ENCODE results near the gene MISP. TPM values are rescaled to one million over a fixed set of nuclear protein-coding genes. Genes with fewer than 3 reads are reported as not detected.
"Not testable (repeated sequence)": the region's sequence is repeated elsewhere in the genome, so short reads cannot be mapped to it uniquely, and the experiment has no call there.

The MISP gene
- total RNA-seq, 5 donors from 2014 or later (not counting 1 experiment from before 2014, with no cell fraction given), result 0.10 to 0.16 (median 0.15) TPM; not detected in 2

DNA sequence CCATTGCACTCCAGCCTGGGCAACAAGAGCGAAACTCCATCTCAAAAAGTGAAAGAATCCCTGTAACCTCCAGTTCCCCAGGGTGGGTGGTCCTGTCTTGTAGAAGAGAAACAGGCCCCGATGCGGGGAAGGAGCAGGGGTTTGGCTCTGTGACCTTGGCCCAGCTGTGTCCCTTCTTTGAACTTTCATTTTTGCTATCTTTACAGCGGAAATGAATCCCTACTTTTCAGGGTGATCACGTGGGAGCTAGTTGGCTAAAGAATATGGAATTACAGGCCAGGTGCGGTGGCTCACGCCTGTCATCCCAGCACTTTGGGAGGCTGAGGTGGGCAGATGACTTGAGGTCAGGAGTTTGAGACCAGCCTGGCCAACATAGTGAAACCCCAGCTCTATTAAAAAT is 5.8 kb upstream of the MISP start:
- H3K4me1 ChIP-seq (ENCODE audit: control insufficient read depth in 1 of 2, extremely low read depth in 1 of 2, insufficient read depth in 2 of 2, low read length in 2 of 2); DNase-seq; CTCF ChIA-PET; H3K4me1 Mint-ChIP-seq; H3K4me3 ChIP-seq (ENCODE audit: control insufficient read depth in 1 of 2, extremely low read depth in 1 of 2, low read length in 1 of 2); H3K27me3 Mint-ChIP-seq; H3K9me3 ChIP-seq; H3K4me3 Mint-ChIP-seq; H3K9me3 Mint-ChIP-seq; H3K27ac ChIP-seq (ENCODE audit: low read length); POLR2A ChIA-PET; ATAC-seq (replicated peaks in 1 of 4); H3K36me3 ChIP-seq (ENCODE audit: control insufficient read depth in 2 of 2, extremely low read depth in 1 of 2, insufficient read depth in 1 of 2, low read length in 1 of 2); H3K27ac Mint-ChIP-seq; H3K36me3 Mint-ChIP-seq: not testable (repeated sequence)
- H3K27me3 ChIP-seq (replicated peaks in 1 of 2; ENCODE audit: control insufficient read depth in 2 of 2, extremely low read depth in 1 of 2, insufficient read depth in 2 of 2, low read length in 1 of 2), result peaks cover 0 to 16% of the 10 kb centered on the region in 2 experiments
- 100% methylated on average over 1 of the region's 7 CpGs for WGBS (ENCODE audit: insufficient coverage)

DNA sequence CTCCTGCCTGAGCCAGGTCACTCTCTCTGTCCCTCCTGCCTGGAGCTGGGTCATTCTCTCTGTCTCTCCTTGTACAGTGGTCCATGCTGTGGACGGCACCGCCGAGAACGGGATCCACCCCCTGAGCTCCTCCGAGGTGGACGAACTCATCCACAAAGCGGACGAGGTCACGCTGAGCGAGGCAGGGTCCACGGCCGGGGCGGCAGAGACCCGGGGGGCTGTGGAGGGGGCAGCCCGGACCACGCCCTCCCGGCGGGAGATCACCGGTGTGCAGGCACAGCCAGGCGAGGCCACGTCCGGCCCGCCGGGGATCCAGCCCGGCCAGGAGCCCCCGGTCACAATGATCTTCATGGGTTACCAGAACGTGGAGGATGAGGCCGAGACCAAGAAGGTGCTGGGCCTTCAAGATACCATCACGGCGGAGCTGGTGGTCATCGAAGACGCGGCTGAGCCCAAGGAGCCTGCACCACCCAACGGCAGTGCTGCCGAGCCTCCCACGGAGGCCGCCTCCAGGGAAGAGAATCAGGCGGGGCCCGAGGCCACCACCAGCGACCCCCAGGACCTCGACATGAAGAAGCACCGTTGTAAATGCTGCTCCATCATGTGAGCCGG is 4.6 kb upstream of the MISP start:
- ATAC-seq (replicated peaks in 1 of 4) (no peak), DNase-seq (no peak)
- Histone ChIP-seq H3K27ac (ENCODE audit: low read length) (no peak overlapping the region), H3K4me3 (ENCODE audit: control insufficient read depth in 1 of 2, extremely low read depth in 1 of 2, low read length in 1 of 2) (no peak overlapping the region), H3K36me3 (ENCODE audit: control insufficient read depth in 2 of 2, extremely low read depth in 1 of 2, insufficient read depth in 1 of 2, low read length in 1 of 2) (no peaks in the 10 kb centered on the region), H3K27me3 (replicated peaks in 1 of 2; ENCODE audit: control insufficient read depth in 2 of 2, extremely low read depth in 1 of 2, insufficient read depth in 2 of 2, low read length in 1 of 2) (peaks cover 0 to 22% of the 10 kb centered on the region in 2 experiments), H3K9me3 (no peaks in the 10 kb centered on the region), H3K4me1 (ENCODE audit: control insufficient read depth in 1 of 2, extremely low read depth in 1 of 2, insufficient read depth in 2 of 2, low read length in 2 of 2) (no peaks in the 10 kb centered on the region)
- POLR2A ChIA-PET, result no interaction called here
- H3K27ac Mint-ChIP-seq, result no peak overlapping the region
- no peaks in the 10 kb centered on the region for H3K36me3 Mint-ChIP-seq
- H3K9me3 Mint-ChIP-seq, result no peaks in the 10 kb centered on the region
- 95% methylated on average over 36 of the region's 43 CpGs for WGBS (ENCODE audit: insufficient coverage)
- no peak overlapping the region for H3K4me3 Mint-ChIP-seq
- H3K4me1 Mint-ChIP-seq, result no peaks in the 10 kb centered on the region
- CTCF ChIA-PET, result no interaction called here
- no peaks in the 10 kb centered on the region for H3K27me3 Mint-ChIP-seq

DNA sequence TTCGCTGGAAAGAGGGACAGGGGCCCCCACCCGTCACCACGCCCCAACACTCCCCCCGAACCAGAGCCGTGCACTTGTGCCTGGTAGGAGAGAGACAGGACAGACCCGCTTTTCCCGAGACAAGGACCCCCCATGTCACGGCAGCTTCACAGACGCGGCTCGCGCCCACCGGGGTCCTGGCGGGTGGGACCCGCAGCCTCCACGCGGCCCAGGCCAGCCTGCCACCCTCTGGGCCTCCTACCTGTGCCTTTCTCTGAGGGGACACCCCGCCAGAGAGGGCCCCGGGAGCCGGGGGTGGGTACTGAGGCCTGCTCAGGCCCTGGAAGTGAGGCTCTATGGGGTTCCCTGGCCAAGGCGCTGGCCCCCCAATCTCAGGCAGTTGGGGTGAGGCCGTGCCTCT is 4.0 kb upstream of the MISP start:
- ATAC-seq (replicated peaks in 1 of 4), result no peak
- Histone ChIP-seq H3K27me3 (replicated peaks in 1 of 2; ENCODE audit: control insufficient read depth in 2 of 2, extremely low read depth in 1 of 2, insufficient read depth in 2 of 2, low read length in 1 of 2) (peaks cover 0 to 26% of the 10 kb centered on the region in 2 experiments), H3K4me1 (ENCODE audit: control insufficient read depth in 1 of 2, extremely low read depth in 1 of 2, insufficient read depth in 2 of 2, low read length in 2 of 2) (no peaks in the 10 kb centered on the region), H3K27ac (ENCODE audit: low read length) (no peak overlapping the region), H3K4me3 (ENCODE audit: control insufficient read depth in 1 of 2, extremely low read depth in 1 of 2, low read length in 1 of 2) (no peak overlapping the region), H3K36me3 (ENCODE audit: control insufficient read depth in 2 of 2, extremely low read depth in 1 of 2, insufficient read depth in 1 of 2, low read length in 1 of 2) (no peaks in the 10 kb centered on the region), H3K9me3 (no peaks in the 10 kb centered on the region)
- Mint-ChIP-seq H3K4me3 (no peak overlapping the region), H3K27ac (no peak overlapping the region), H3K9me3 (no peaks in the 10 kb centered on the region), H3K36me3 (no peaks in the 10 kb centered on the region), H3K4me1 (no peaks in the 10 kb centered on the region), H3K27me3 (no peaks in the 10 kb centered on the region)
- ChIA-PET CTCF (no interaction called here), POLR2A (no interaction called here)
- no peak for DNase-seq
- WGBS (ENCODE audit: insufficient coverage), result 97% methylated on average over 17 of the region's 22 CpGs

DNA sequence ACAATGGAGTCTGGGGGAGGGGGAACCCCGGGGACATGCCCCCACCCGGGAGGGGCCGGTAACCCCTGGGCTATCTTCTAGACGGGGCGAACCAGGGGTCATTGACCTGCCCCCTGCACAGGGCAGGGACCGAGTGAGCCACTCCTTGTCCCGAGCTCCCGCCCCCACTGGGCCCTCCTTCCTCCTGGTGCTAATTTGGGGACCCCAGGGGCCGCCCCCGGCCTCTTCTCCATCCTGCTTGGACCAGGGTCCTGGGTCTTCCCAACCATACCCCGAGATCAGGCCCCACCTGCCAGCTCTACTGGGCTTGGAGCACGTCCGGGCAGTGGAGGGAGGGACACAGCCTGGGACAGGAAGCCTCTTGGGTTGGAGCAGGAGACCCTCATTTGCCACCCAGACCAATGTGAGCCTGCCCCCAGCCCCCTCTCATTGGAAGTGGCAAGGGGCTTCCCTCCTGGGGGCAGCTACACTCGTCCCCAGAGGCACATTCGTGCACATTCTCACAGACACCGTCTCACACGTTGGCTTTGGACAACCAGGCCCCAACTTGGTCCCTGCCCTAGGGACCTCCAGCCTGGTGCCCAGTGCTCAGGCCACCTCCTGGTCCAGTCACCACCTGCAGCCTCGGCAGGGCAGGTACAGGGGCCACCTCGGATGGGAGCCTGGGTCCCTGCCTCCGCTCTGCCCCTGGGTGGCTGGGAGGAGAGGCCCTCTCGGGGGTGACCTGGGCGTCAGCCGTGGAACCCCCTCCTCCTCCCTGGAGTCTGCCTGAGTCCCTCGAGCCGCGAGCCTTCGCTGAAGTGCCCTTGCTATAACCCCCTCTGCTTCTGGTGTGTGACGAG is 3.3 kb upstream of the MISP start:
- CTCF ChIA-PET, result no interaction called here
- ATAC-seq (replicated peaks in 1 of 4) (no peak), DNase-seq (no peak)
- no peaks in the 10 kb centered on the region for H3K9me3 Mint-ChIP-seq
- no peak overlapping the region for H3K27ac ChIP-seq (ENCODE audit: low read length)
- H3K9me3 ChIP-seq, result no peaks in the 10 kb centered on the region
- no peaks in the 10 kb centered on the region for H3K36me3 Mint-ChIP-seq
- no peaks in the 10 kb centered on the region for H3K27me3 Mint-ChIP-seq
- POLR2A ChIA-PET, result no interaction called here
- H3K36me3 ChIP-seq (ENCODE audit: control insufficient read depth in 2 of 2, extremely low read depth in 1 of 2, insufficient read depth in 1 of 2, low read length in 1 of 2), result no peaks in the 10 kb centered on the region
- 99% methylated on average over 11 of the region's 28 CpGs for WGBS (ENCODE audit: insufficient coverage)
- H3K4me1 Mint-ChIP-seq, result no peaks in the 10 kb centered on the region
- no peak overlapping the region for H3K4me3 ChIP-seq (ENCODE audit: control insufficient read depth in 1 of 2, extremely low read depth in 1 of 2, low read length in 1 of 2)
- no peak overlapping the region for H3K4me3 Mint-ChIP-seq
- H3K4me1 ChIP-seq (ENCODE audit: control insufficient read depth in 1 of 2, extremely low read depth in 1 of 2, insufficient read depth in 2 of 2, low read length in 2 of 2), result no peaks in the 10 kb centered on the region
- H3K27me3 ChIP-seq (replicated peaks in 1 of 2; ENCODE audit: control insufficient read depth in 2 of 2, extremely low read depth in 1 of 2, insufficient read depth in 2 of 2, low read length in 1 of 2), result peaks cover 0 to 28% of the 10 kb centered on the region in 2 experiments
- H3K27ac Mint-ChIP-seq, result no peak overlapping the region

DNA sequence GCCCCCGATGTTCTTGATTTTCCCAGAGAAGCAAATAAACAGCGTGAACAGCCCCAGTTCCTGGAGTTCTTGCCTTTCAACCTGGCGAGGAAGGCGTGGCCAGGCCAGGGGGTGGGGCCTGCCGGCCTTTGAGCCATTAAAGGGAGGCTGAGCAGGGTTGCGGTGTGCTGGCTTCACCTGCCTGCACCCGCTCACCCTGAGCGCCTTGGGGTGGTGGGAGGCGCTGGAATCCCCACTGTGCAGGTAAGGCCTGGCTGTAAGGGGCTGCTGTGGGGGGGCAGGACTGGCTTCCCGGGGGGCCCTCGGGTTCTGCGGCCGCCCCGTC is 2.7 kb upstream of the MISP start:
- CTCF ChIA-PET, result no interaction called here

DNA sequence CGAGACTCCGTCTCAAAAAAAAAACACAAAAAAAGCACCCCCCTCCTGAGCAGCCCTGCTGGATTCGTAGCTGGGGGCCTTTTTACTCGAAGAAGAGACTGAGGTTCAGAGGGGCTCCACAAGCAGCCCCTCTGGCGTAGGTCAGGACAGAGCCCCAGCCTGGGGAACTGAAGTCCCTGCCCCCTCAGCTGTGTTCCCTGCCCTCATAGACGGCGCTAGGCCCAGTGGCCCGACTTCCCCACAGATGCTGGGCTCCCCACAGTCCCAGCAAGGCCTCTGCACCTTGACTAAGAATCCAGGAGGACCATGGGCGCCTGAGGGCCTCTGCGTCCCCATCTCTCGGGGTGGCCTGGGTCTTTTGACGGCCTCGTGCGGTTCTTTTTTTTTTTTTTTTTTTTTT is 1.1 kb upstream of the MISP start:
- no peaks in the 10 kb centered on the region for H3K36me3 Mint-ChIP-seq
- CTCF ChIA-PET, result no interaction called here

More for the DNA sequence above, 2.7 kb upstream of the MISP start:
- Mint-ChIP-seq H3K27me3 (no peaks in the 10 kb centered on the region), H3K27ac (no peak overlapping the region), H3K4me3 (no peak overlapping the region), H3K9me3 (no peaks in the 10 kb centered on the region), H3K36me3 (no peaks in the 10 kb centered on the region), H3K4me1 (no peaks in the 10 kb centered on the region)
- 73% methylated on average over 3 of the region's 14 CpGs for WGBS (ENCODE audit: insufficient coverage)
- H3K27ac ChIP-seq (ENCODE audit: low read length), result no peak overlapping the region
- POLR2A ChIA-PET, result no interaction called here
- DNase-seq (no peak), ATAC-seq (replicated peaks in 1 of 4) (no peak)
- no peaks in the 10 kb centered on the region for H3K9me3 ChIP-seq
- no peaks in the 10 kb centered on the region for H3K4me1 ChIP-seq (ENCODE audit: control insufficient read depth in 1 of 2, extremely low read depth in 1 of 2, insufficient read depth in 2 of 2, low read length in 2 of 2)
- no peak overlapping the region for H3K4me3 ChIP-seq (ENCODE audit: control insufficient read depth in 1 of 2, extremely low read depth in 1 of 2, low read length in 1 of 2)
- H3K36me3 ChIP-seq (ENCODE audit: control insufficient read depth in 2 of 2, extremely low read depth in 1 of 2, insufficient read depth in 1 of 2, low read length in 1 of 2), result no peaks in the 10 kb centered on the region
- peaks cover 0 to 28% of the 10 kb centered on the region in 2 experiments for H3K27me3 ChIP-seq (replicated peaks in 1 of 2; ENCODE audit: control insufficient read depth in 2 of 2, extremely low read depth in 1 of 2, insufficient read depth in 2 of 2, low read length in 1 of 2)

More for the DNA sequence above, 1.1 kb upstream of the MISP start:
- Mint-ChIP-seq H3K4me1 (no peaks in the 10 kb centered on the region), H3K9me3 (no peaks in the 10 kb centered on the region), H3K27me3 (no peaks in the 10 kb centered on the region), H3K4me3 (no peak overlapping the region), H3K27ac (no peak overlapping the region)
- Histone ChIP-seq H3K27me3 (replicated peaks in 1 of 2; ENCODE audit: control insufficient read depth in 2 of 2, extremely low read depth in 1 of 2, insufficient read depth in 2 of 2, low read length in 1 of 2) (peaks cover 0 to 29% of the 10 kb centered on the region in 2 experiments), H3K4me3 (ENCODE audit: control insufficient read depth in 1 of 2, extremely low read depth in 1 of 2, low read length in 1 of 2) (no peak overlapping the region), H3K9me3 (no peaks in the 10 kb centered on the region), H3K36me3 (ENCODE audit: control insufficient read depth in 2 of 2, extremely low read depth in 1 of 2, insufficient read depth in 1 of 2, low read length in 1 of 2) (no peaks in the 10 kb centered on the region), H3K27ac (ENCODE audit: low read length) (no peak overlapping the region), H3K4me1 (ENCODE audit: control insufficient read depth in 1 of 2, extremely low read depth in 1 of 2, insufficient read depth in 2 of 2, low read length in 2 of 2) (no peaks in the 10 kb centered on the region)
- 76% methylated on average over 6 of the region's 14 CpGs for WGBS (ENCODE audit: insufficient coverage)
- POLR2A ChIA-PET, result no interaction called here
- DNase-seq (no peak), ATAC-seq (replicated peaks in 1 of 4) (no peak)

Data from T-cell (primary cell).